ENCODE data around the gene MTMR3.
A peak's percentile ranks its signal among the peaks of the same experiment; 100 is the strongest.
"Not testable (repeated sequence)": the region's sequence is repeated elsewhere in the genome, so short reads cannot be mapped to it uniquely, and the experiment has no call there.

The MTMR3 gene

GRCh38 chr22:29967461-29967860 is 84.5 kb downstream of the MTMR3 start:
- no peak for DNase-seq (ENCODE audit: low read depth in 2 of 2)

GRCh38 chr22:29971607-29972006 is 88.6 kb downstream of the MTMR3 start:
- no peak for DNase-seq (ENCODE audit: low read depth in 2 of 2)

- DNase-seq (ENCODE audit: low read depth in 2 of 2) = no peak
Measured at GRCh38 chr22:29972121-29972520, 89.1 kb downstream of the MTMR3 start.

- no peak for DNase-seq (ENCODE audit: low read depth in 2 of 2)
Measured at GRCh38 chr22:29973269-29973668, 90.3 kb downstream of the MTMR3 start.

- DNase-seq (ENCODE audit: low read depth in 2 of 2) = not testable (repeated sequence)
Measured at GRCh38 chr22:29973680-29974079, 90.7 kb downstream of the MTMR3 start.

- DNase-seq (ENCODE audit: low read depth in 2 of 2) = no peak
Measured at GRCh38 chr22:29975494-29975893, 92.5 kb downstream of the MTMR3 start.

- no peak for DNase-seq (ENCODE audit: low read depth in 2 of 2)
Measured at GRCh38 chr22:29977107-29977506, 94.1 kb downstream of the MTMR3 start.

- no peak for DNase-seq (ENCODE audit: low read depth in 2 of 2)
Measured at GRCh38 chr22:29979777-29980321, 96.9 kb downstream of the MTMR3 start.

GRCh38 chr22:29983296-29983917 is 100.4 kb downstream of the MTMR3 start:
- no peak for DNase-seq (ENCODE audit: low read depth in 2 of 2)

- no peak for DNase-seq (ENCODE audit: low read depth in 2 of 2)
Measured at GRCh38 chr22:29985912-29986311, 102.9 kb downstream of the MTMR3 start.

GRCh38 chr22:29987137-29987536 is 104.2 kb downstream of the MTMR3 start:
- no peak for DNase-seq (ENCODE audit: low read depth in 2 of 2)

- no peak for DNase-seq (ENCODE audit: low read depth in 2 of 2)
Measured at GRCh38 chr22:29988719-29989118, 105.7 kb downstream of the MTMR3 start.

GRCh38 chr22:29989446-29989845 is 106.5 kb downstream of the MTMR3 start:
- DNase-seq (ENCODE audit: low read depth in 2 of 2) = no peak

- DNase-seq (ENCODE audit: low read depth in 2 of 2) = no peak
Measured at GRCh38 chr22:29992341-29993275, 109.6 kb downstream of the MTMR3 start.

- no peak for DNase-seq (ENCODE audit: low read depth in 2 of 2)
Measured at GRCh38 chr22:29994027-29994715, 111.2 kb downstream of the MTMR3 start.

GRCh38 chr22:29994943-29995342 is 112.0 kb downstream of the MTMR3 start:
- no peak for DNase-seq (ENCODE audit: low read depth in 2 of 2)

- DNase-seq (ENCODE audit: low read depth in 2 of 2) = no peak
Measured at GRCh38 chr22:29997107-29997506, 114.1 kb downstream of the MTMR3 start.

GRCh38 chr22:29997516-29997915 is 114.5 kb downstream of the MTMR3 start:
- no peak for DNase-seq (ENCODE audit: low read depth in 2 of 2)

- no peak for DNase-seq (ENCODE audit: low read depth in 2 of 2)
Measured at GRCh38 chr22:29998627-29999384, 115.8 kb downstream of the MTMR3 start.

GRCh38 chr22:30000566-30000965 is 117.6 kb downstream of the MTMR3 start:
- DNase-seq (ENCODE audit: low read depth in 2 of 2) = peak in 1 of 2 experiments; percentile 8

GRCh38 chr22:30001459-30001858 is 118.5 kb downstream of the MTMR3 start:
- no peak for DNase-seq (ENCODE audit: low read depth in 2 of 2)

All from stimulated activated CD4-positive, alpha-beta T cell treated with anti-CD3 and anti-CD28 coated beads, Interleukin-12 subunit alpha, Interleukin-12 subunit beta, amount 100 ng/mL, for 24 hours (primary cell).